Mesodermal cell (in vitro differentiated cells): ENCODE data around the gene PARVB.

Experiments used
- H3K27ac ChIP-seq: 2 replicates; pipeline ENCODE4 v1.7.0; 2013; ENCODE audit warnings: mild to moderate bottlenecking, low read depth, low read length, moderate library complexity; ENCODE audit not compliant: severe bottlenecking
- H3K36me3 ChIP-seq: 2 replicates; pipeline ENCODE4 v1.7.1; 2013; ENCODE audit warnings: mild to moderate bottlenecking, low read length, moderate library complexity; ENCODE audit not compliant: control insufficient read depth, insufficient read depth
- H3K4me1 ChIP-seq: one replicate; pipeline ENCODE4 v1.7.1; 2013; ENCODE audit warnings: mild to moderate bottlenecking, low read length; ENCODE audit not compliant: insufficient read depth, control insufficient read depth, poor library complexity, severe bottlenecking
- H3K4me3 ChIP-seq: 2 replicates; pipeline ENCODE4 v1.7.0; 2013; ENCODE audit warnings: low read length, control low read depth, mild to moderate bottlenecking; ENCODE audit not compliant: insufficient read depth, poor library complexity, severe bottlenecking; ENCODE audit errors: extremely low read depth
- H3K9me3 ChIP-seq: 2 replicates; pipeline ENCODE4 v1.7.1; 2013; ENCODE audit warnings: mild to moderate bottlenecking, low read length, moderate library complexity; ENCODE audit not compliant: control insufficient read depth
- WGBS, 2 experiments: methylation state at CpG; one replicate each; pipeline ENCODE4 v1.1.5; 2013; ENCODE audit warnings: missing lambda C conversion rate in 2 of 2; ENCODE audit not compliant: insufficient coverage in 2 of 2; 5-methylcytosine and 5-hydroxymethylcytosine counted together

Gene PARVB

DNA sequence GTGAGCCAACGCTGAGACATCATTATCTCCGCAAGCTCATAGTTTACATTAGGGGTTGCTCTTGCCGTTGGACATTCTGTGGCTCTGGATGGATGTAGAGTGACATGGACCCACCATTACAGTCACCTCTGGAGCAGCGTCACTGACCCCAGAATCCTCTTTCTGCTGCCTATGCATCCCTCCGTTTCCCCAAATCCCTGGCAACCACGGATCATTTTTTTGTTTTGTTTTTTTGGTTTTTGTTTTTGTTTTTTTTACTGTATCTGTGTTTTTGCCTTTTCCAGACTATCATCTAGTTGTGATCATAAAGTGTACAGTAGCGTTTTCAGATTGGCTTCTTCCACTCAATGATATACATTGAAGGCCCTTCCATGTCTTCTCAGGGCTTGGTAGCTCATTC, 4.0 kb downstream of the PARVB start:
- H3K4me1 ChIP-seq: peaks cover 3% of the 10 kb centered on the region
- no peak overlapping the region for H3K27ac ChIP-seq
- H3K9me3 ChIP-seq: no peaks in the 10 kb centered on the region
- WGBS, 2 experiments: 89 to 93% methylated on average over 4 to 7 of the region's 7 CpGs
- no peaks in the 10 kb centered on the region for H3K36me3 ChIP-seq
- H3K4me3 ChIP-seq: no peak overlapping the region

DNA sequence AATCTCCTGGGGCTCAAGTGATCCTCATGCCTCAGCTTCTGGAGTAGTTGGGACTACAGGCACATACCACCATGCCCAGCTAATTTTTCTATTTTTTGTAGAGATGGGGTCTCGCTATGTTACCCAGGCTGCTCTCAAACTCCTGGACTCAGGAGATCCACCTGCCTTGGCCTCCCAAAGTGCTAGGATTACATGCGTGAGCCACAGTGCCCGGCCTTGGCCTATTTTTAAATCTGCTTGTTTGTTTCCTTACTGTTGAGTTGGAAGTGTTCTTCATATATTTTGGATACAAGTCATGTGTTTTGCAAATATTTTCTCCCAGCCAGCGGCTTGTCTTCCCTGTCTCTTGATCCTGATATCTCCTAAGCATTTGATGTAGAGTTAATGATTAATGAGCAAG, 5.0 kb downstream of the PARVB start:
- WGBS, 2 experiments: 83 to 100% methylated on average over 2 to 3 of the region's 4 CpGs
- Histone ChIP-seq H3K4me1 (peaks cover 5% of the 10 kb centered on the region), H3K36me3 (no peaks in the 10 kb centered on the region)

DNA sequence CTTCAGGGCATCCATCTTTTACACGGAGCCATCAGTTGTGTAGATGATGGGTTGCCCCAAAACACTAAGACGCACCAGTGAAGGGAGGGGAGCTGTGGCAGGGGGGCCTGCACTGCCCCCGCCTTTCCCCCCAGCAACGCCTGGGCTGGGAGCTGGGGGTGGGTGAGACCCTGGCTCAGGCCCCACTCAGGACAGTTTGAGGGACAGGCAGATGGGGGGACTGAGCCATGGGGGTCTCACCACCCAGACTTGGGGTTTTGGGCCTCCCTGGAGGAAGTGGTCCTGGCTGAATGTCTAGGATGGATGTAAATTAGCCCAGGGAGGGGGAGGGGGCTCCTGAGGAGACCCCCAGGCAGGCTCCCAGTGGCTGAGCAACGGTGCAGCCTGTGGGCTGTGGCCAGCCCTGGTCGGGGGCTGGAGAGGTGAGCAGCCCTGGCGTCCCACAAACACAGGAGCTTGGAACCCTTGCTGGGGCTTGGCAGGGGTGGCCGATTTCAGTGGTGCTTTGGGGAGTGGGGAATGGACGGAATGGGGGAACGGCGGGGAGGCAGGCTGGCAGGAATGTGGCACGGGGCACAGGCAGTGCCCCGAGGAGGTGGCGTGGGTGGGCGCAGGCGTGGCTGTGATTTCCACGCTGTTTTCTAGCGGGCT, 6.1 kb downstream of the PARVB start:
- Histone ChIP-seq H3K36me3 (no peaks in the 10 kb centered on the region), H3K27ac (no peak overlapping the region), H3K4me1 (peaks cover 5% of the 10 kb centered on the region), H3K4me3 (no peak overlapping the region), H3K9me3 (no peaks in the 10 kb centered on the region)
- 91 to 95% methylated on average over 14 to 15 of the region's 18 CpGs for WGBS, 2 experiments

More for the DNA sequence above, 5.0 kb downstream of the PARVB start:
- Histone ChIP-seq H3K27ac (no peak overlapping the region), H3K4me3 (no peak overlapping the region), H3K9me3 (no peaks in the 10 kb centered on the region)

DNA sequence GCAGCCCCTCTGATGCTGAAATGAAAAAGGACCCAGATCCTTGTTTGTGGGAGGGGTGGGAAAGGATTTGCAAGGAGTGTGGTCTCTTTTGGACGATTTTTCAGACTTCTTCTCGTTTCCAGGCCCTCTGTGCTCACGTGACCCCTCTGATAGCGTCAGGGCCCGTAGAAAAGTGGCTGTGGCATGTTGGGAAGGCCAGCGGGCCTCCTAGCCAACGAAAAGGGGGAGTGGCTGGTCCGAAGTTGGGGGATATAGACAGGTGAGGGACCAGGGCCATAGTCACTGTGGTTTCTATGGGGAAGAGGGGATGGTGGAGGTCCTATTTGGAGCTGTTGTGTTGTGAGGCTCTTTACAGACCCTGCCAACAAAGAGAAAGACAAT, 6.6 kb downstream of the PARVB start:
- no peaks in the 10 kb centered on the region for H3K36me3 ChIP-seq
- H3K27ac ChIP-seq: no peak overlapping the region
- H3K4me1 ChIP-seq: peaks cover 5% of the 10 kb centered on the region
- H3K4me3 ChIP-seq: no peak overlapping the region
- H3K9me3 ChIP-seq: no peaks in the 10 kb centered on the region
- 88 to 92% methylated on average over 6 to 8 of the region's 8 CpGs for WGBS, 2 experiments

DNA sequence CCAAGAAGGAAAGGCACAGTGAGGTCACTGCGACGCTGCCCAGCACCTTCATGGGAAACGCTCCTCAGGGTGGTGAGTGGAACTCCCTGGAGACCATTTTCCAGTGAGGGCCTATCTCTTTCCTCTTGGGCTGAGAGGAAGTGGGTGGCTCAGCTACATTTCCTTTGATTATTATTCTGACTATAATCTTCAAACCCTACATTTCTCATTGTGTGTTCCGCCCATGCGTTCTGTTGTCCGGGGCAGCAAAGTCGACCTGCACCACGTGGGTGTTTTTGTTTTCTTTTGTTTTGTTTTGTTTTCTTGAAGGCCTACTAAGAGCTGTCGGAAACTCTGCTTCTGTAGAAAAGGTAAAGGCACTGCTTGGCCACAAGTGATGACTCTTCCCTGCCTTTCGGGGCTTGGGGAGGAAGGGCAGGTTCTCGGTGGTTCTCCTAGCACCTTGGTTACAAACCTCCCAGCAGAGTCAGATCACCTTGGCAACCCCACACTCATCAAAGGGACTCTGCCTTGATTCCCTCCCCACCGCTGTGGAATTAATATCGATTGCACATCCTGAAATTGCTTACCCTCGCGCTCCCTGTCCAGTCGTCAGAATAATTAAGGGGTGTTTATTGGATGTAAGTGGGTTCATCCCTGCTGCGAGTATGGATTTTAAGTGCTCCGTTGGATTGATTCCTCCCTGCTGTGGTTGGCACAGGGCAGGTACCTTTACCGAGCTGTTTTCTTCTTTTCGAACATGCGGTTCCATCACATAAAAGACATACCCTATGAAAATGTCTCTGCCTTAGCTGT, 7.3 kb downstream of the PARVB start:
- Histone ChIP-seq H3K27ac (no peak overlapping the region), H3K36me3 (no peaks in the 10 kb centered on the region), H3K9me3 (no peaks in the 10 kb centered on the region), H3K4me1 (peaks cover 5% of the 10 kb centered on the region), H3K4me3 (no peak overlapping the region)
- 89 to 90% methylated on average over 9 to 11 of the region's 21 CpGs for WGBS, 2 experiments

DNA sequence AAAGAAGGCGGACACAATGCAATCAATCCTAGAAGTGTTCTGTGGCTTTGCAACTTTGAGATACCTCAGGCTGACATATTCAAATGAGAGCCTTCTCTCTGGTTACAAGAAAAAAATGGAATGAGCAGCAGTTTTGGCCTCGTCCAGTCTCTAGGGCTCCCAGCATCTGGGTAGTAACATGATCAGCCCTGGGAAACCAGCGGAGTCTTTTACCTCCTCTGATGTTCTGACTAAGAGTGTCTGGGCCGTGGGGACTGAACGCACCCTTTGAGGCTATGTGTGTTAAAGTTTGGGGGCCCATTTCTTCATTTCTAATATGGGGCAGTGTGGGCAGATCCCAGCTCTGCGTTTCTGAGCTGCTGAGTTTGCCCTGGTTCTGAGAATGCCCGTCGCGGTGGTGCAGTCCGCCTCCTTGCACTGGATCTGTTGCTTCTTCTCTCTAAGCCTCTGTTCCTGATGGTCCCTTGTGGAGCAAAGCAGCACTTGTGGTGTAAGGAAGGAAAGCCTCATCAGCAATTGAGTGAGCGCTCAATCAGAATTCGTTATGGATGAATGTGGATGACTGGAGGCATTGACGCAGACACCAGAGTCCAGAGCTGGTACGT, 8.1 kb downstream of the PARVB start:
- Histone ChIP-seq H3K9me3 (no peaks in the 10 kb centered on the region), H3K4me1 (peaks cover 5% of the 10 kb centered on the region), H3K27ac (no peak overlapping the region), H3K4me3 (no peak overlapping the region), H3K36me3 (no peaks in the 10 kb centered on the region)
- WGBS, 2 experiments: 90 to 95% methylated on average over 14 of the region's 14 CpGs

DNA sequence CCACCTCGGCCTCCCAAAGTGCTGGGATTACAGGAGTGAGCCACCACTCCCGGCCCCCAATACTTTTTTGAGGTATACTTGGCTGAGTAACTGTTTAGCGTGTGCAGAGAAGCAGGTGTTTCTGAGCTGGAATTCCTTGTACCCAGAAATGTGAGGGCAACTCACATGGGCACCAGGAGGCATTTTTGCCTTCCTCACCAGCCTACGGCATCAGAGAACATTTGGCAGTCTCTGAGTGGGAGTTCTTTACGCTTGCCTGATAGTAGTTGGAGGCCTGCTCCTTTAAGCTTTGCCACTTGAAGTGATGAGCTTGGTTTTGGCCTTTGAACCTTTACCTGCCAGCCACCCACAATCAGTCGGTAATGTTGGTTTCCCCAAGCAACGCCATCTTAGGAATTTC, 9.2 kb downstream of the PARVB start:
- 84 to 86% methylated on average over 5 of the region's 7 CpGs for WGBS, 2 experiments
- peaks cover 11% of the 10 kb centered on the region for H3K4me1 ChIP-seq
- H3K36me3 ChIP-seq: no peaks in the 10 kb centered on the region
- no peak overlapping the region for H3K4me3 ChIP-seq
- H3K27ac ChIP-seq: peak overlapping the region; percentile 57
- no peaks in the 10 kb centered on the region for H3K9me3 ChIP-seq

DNA sequence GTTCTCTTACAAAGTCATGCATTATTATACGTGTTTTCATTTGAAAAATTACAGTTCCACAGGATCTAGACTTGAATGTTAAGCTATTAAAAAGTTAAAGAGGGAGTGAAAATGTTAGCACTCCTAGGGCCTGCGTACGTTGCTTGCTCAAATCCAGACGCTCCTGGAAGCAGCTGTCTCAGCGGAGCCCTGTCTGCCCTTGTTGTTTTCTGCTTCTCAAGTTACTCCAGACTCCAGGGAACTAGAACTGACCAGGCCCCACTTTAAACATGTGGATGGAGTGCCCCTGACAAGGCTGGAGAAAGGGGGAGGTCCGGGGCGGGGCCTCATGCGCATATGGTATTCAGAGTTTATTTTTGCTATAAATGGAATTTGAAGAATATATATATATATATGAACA, 9.6 kb downstream of the PARVB start:
- H3K4me1 ChIP-seq: peaks cover 11% of the 10 kb centered on the region
- H3K4me3 ChIP-seq: no peak overlapping the region
- H3K36me3 ChIP-seq: no peaks in the 10 kb centered on the region
- WGBS, 2 experiments: 61 to 70% methylated on average over 2 to 5 of the region's 8 CpGs
- no peaks in the 10 kb centered on the region for H3K9me3 ChIP-seq
- H3K27ac ChIP-seq: peak overlapping the region; percentile 57

DNA sequence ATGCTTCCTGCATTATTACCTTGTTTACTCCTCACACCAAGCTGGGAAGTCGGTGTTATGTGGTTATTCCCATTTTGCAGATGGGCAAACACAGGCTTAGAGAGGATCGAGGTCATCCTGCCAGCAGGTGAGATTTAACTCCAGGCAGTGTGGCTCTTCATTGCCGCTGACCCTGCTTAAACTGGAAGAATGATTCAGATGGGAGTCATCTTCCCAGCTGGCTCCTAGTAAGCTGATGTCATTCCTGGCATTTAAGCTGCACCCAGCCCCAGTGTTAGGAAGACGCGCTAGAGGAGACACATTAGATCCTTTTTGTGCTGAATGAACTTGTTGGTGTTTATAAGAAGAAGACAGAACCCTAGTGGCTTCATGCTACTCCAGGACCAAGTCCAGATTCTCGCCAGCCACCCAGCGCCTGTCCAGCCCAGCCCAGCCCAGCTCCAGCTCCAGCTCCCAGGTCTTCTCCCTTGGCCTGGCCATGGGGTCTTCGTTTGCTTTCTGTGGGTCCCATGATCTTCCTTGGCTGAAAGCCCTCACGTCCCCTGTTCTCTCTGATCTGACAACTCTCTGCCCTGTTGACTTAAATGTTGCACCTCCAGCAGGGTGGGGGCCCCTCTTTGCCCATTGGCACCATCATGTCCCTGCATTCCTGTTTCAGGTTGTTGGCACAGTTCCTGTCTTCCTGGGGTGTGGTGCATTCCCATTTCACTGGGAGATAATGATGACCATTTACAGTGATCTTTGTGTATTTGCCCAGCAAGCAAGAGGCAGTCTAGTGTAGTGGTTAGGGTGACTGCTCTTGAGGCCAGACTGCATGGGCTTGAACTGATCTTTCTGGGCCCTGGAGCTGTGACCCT, 13.6 kb downstream of the PARVB start:
- Histone ChIP-seq H3K4me1 (peaks cover 11% of the 10 kb centered on the region), H3K9me3 (no peaks in the 10 kb centered on the region), H3K4me3 (no peak overlapping the region), H3K27ac (peak overlapping the region; percentile 6), H3K36me3 (no peaks in the 10 kb centered on the region)
- WGBS, 2 experiments: 84 to 87% methylated on average over 9 of the region's 9 CpGs

DNA sequence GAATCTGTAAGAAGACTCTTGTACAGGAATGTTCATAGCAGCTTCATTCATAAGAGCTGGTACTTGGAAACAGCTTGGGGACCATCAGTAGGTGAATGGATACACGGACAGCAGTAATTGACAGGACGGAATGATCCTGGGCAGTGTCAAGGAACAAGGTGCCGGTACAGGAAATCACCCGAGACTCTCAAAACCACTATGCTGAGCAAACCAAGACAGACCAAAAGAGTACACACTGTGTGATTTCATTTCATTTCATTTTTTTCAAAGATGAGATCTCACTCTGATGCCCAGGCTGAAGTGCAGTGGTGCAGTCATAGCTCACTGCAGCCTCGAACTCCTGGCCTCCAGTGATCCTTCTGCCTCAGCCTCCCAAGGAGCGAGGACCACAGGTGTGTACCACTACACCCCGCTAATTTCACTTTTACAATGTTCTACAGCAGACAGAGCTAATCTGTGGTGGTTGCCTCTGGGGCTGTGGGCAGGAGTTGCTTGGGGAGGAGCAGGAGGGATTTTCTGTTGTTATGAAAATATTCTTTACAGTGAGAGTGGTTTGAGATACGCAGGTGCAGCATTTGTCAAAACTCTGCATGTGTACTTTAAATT, 15.6 kb downstream of the PARVB start:
- H3K36me3 ChIP-seq: no peaks in the 10 kb centered on the region
- H3K27ac ChIP-seq: no peak overlapping the region
- no peak overlapping the region for H3K4me3 ChIP-seq
- WGBS, 2 experiments: 92 to 95% methylated on average over 5 to 7 of the region's 8 CpGs
- H3K4me1 ChIP-seq: peaks cover 6% of the 10 kb centered on the region
- no peaks in the 10 kb centered on the region for H3K9me3 ChIP-seq
